Muscle of arm (tissue), 12 donors: Measurements from ENCODE around the gene HACD2. TPM values are rescaled to one million over a fixed set of nuclear protein-coding genes. Genes with fewer than 3 reads are reported as not detected.

Experiments used
- DNase-seq: peaks from one replicate; pipeline ENCODE4 v3.0.0-alpha.2; 2013
- polyA plus RNA-seq, 12 donors: library from polyadenylated mRNA; unstranded; fragments of 120-200 nt; gene quantifications; one replicate each; pipeline ENCODE4 v1.2.1, GENCODE V29; 2013; ENCODE audit not compliant: insufficient read length in 12 of 12

Gene HACD2
- polyA plus RNA-seq, 12 donors, result 10.3 to 27.5 (median 14.2) TPM; not detected in 1

DNA sequence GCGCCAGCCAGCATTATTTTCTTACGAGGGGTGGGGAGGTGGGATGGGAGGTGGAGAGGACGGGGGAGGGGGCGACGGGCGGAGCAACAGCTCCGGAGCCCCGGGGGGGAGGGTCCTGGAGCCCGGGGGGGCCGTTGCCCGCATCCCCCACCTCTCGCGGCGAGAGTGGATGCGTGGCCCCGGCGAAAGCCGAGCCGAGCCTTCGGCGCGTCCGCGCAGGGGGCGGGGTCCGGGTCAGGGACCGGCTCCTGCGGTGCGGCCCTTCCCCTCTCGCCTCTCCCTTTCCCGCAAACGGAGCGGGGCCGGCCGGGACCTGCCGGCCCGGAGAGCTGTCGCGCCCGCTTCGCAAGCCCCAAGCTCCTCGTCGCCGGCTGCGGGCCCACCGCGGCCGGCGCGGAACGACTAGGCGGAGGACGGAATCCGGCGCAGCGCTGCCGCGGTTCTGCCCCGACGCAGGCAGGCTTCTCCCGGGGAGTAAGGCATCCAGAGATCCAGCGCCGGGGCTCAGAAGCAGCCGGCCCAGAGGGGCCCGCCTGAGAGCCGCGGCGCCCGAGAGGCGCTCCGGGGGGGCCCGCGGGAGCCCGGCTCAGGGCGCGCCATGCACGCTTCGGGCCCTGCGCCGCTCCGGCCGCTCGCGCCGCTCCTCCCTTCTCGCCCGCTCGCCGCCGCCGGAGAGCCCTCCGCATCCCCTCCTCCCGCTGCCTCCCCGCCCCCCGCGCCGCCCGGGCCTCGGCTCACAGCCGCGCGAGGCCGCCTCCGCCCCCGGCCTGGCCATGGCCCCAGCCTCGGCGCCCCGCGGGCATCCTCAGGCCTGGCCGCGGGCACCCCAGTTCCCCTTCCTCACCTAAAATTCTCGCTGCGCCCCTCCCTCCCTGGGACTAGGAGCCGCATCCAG is 135.5 kb downstream of the HACD2 start:
- no peak for DNase-seq

DNA sequence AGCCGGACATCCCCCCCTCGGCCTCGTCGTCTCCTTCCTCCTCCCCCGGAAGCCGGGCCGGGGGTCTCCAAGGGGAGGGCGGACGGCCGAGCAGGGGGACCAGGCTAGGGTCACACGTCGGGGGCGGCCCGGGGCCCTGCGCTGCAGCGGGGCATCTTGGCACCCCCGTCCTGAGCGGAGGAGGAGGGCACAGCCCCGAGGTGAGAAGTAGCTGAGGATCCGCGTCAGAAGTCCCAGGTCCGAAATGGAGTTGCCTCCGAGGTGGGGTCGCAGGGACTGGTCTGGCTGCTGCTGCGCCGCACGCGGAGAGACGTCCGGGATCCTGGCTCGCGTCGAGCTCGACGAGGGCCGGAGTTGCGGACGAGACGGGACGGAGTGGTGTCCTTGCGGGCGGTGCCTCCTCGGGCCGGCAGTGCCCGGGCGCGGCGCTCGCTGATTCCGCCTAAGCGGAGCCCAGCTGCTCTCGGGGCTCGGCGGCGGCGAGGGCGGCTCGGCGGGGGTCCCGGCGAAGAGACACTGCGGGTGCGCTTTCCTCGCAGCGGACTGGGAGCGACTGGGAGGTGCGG is 136.2 kb downstream of the HACD2 start, which contains the start of gene ADCY5:
Gene ADCY5, minus strand, starts transcription at position 555 of the 566 bp plus-strand sequence. Its CDS starts 545 bp downstream, at position 10.
- DNase-seq, result no peak

DNA sequence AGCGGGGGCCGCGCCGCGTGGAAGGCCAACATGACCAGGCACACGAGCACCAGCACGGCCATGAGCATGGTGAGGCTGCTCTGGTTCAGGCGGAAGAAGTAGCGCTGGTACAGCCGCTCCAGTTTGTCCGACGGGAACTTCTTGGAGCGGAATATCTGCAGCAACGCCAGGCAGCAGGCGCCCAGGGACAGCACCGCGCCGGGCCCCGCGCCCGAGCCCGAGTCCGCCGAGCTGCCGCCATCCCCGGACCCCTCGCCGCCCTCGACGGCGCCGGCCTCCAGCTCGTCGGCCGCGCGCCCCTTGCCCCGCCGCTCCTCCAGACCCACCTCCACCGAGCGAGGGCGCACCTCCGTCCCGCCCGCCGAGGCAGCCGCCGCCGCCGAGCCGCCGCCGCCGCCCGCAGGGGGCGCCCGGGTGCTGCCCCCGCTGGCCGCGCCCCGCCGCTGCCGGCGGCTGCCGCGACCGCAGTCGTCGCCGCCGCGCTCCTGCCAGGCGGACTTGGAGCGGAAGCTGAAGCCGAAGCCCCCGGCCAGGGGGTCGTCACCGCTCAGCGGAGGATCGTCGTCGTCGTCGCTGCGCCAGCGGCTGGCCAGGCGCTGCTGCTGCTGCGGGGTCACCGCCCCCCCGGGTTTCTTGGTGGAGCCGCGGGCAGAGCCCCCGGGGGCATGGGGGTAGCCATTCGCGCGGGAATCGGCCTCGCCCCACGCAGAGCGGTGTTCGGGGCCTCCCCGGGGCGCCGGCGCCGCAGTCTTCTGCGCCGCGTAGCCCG is 136.9 kb downstream of the HACD2 start:
- no peak for DNase-seq

DNA sequence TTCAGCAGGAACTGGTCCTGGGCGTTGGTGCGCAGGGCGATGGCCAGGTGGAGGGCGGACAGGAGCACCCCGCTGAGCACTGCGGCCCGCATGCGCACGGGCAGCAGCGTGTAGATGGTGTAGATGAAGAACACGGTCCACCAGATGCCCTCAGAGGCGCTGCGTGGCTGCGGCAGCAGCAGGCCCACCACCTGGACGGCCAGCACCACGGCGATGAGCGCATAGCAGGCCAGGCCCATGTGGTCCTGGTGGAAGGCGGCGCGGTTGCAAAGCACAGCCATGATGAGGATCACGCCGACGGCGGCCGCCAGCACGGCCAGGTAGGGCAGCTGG is 137.5 kb downstream of the HACD2 start:
- no peak for DNase-seq

DNA sequence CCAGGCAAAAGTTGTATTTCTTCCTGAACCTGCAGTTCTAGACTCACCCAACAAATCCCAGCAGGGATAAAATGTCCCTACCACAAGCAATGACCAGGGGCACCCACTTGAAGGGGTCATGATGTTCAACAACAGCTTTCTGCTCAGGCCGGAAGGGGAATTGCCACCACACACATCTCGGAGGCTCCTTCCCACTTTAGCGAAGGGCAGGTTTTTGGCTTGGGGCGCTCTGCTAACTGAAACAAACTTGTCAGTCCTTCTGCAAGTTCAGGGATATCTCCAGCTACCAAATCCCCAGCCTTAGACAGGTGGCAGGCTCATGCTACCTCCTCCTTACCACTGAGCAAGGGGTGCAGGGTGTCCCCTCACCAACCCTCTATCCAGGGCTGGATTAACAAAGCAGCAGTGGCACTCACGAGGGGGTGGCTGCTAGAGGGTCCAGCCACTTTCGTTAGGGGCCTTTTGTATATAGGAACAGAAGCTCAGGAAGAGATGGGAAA is 138.2 kb downstream of the HACD2 start:
- DNase-seq, result no peak

DNA sequence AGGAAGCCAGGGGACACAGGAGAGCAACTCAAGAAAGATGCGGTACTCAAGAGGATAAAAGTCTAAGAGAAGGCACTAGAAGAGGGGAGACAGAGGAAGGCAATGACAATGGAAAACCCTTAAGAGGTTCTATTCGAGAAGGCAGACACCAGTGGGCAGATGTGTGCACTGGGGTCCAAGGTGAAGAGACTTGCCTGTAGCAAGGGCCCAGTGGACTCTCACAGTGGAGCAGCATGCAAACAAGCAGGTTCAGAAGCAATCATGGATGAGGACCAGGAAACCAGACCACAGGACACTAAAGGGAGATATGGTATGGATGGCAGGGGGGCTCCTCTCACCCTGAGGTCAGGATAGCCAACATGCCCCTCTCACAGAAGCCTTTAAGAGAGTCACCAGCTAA is 138.6 kb downstream of the HACD2 start:
- DNase-seq, result no peak

DNA sequence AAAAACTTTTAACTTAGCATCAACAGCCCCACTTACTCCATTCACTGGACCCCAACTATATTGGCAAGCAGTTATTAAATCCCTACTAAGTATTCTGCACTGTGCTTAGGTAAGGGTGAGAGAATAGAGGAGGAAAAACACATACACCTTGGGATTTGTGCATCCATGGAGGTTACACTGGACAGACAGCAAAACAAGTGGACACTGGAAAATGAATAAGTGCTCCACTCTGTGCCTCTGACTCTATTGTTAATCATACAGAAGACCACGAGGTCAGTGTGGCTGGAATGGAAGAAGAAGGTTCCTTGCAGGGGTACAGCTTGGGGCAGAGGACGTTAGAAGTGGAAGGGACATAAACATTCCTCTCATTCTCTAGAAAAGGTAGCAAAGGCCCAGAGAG is 139.2 kb downstream of the HACD2 start:
- no peak for DNase-seq

DNA sequence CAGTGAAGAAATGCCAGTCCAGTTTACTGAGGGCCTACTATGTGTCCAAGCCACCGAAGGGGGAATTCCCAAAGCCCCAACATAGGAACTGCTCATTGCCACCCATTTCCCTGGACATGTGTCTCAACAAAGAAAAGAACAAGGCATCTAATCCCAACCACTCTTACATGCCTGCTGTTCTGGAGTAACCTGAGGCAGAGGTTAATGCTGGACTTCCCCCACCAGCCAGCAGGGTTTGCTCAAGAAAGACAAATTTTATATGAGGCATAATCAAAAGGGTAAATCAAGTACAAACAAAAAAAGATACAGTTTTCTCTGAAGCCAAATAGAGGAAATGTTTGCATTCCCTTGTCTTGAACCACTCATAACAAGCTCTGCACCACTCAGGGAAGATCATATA is 140.1 kb downstream of the HACD2 start:
- no peak for DNase-seq

DNA sequence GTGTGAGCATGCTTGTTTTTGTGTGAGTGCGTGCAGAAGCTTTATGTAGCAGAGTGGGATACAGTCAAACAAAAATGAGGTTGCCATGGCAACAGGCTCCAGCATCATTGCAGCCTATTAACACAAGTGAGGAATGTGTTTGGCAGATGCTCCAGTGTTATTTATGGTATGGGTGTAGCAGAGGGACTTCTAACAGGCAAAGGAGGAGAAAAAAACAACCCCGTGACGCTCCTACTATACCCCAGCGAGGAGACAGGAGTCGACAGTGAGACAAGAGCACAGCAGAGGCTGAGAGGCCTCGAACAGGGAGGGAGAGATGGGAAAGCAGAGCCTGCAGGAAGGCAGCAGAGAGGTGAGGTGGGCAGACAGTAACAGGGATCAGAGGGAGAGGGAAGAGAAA is 140.8 kb downstream of the HACD2 start:
- no peak for DNase-seq

DNA sequence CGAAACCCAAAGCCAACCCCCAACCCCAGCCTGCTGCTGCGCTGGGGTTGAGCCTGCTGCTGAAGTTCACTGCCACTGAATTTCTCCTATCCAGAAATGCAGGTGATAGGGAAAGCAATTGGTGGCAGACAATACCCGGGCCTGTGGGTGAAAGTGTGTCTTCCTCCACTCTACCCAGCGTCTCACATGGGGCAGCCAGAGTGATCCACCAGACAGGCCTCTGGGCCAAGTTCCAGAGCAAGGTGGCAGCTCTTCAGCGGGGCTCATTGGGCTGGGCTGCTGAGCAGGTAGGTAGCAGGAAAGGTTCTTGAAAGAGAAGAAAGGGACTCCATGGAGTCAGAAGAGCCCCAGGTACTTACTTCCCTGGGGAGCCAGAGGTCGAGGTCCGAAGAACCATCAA is 141.9 kb downstream of the HACD2 start:
- no peak for DNase-seq

DNA sequence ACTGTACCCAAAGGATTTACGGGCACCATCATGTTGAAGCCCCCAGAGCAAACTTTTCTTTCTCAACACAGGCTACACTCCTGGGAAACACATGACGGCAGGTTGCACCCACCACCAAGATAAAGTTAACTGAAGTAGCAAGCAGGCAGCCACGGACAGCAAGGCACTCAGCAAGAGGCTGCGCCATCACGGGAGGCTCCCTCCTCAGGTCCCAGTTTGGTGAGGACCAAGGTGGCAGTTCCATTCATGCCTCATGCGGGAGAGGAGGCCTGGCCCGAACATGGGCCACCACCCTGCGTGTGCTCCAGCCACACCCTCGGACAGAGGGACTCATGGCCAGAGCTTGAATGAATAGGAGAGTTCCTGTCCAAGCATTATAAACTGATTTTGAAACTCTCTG is 142.7 kb downstream of the HACD2 start:
- DNase-seq, result no peak

Other genes with a start within 250 kb of the HACD2 start
- 10 to 100 TPM in 1 of 12 donors, 1 to 10 TPM in 10, not detected in 1; 2.5 to 10.5 (median 4.3) TPM for gene ADCY5, start 136.0 kb downstream of the HACD2 start, polyA plus RNA-seq